SU-DHL-6 (cell line): Measurements from ENCODE around the gene HOXA7.

Source experiments
- EZH2phosphoT487 ChIP-seq: fragments of 200-600 bp; sonication (generic), shearing (Covaris generic); conservative IDR thresholded peaks from 2 replicates; pipeline ENCODE4 v1.6.1; 2018; ENCODE audit warnings: mild to moderate bottlenecking, antibody characterized with exemption, low read length, moderate library complexity, mixed read lengths
- TF ChIP-seq, protein P1 (sequence below): fragments of 200-600 bp; sonication (generic); IDR thresholded peaks from one replicate; pipeline ENCODE4 v1.5.1; 2017; ENCODE audit warnings: antibody characterized with exemption, mild to moderate bottlenecking, low read length, moderate library complexity; ENCODE audit not compliant: insufficient read depth, poor library complexity, severe bottlenecking

DNA sequence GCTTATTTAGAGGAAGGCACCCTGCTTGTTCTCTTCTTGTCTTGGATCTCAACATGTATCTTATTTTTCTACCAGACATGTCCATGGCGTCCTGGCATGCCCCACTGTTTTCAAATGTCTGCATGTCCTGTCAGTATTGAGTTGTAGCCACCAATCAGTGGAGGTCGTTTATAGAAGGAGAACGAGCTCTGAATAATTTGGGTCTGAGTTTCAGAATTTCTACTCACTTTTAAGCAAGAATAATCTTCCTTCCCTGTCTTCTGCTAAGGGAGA is 46.3 kb upstream of the HOXA7 start:
- TF ChIP-seq, protein P1, sequence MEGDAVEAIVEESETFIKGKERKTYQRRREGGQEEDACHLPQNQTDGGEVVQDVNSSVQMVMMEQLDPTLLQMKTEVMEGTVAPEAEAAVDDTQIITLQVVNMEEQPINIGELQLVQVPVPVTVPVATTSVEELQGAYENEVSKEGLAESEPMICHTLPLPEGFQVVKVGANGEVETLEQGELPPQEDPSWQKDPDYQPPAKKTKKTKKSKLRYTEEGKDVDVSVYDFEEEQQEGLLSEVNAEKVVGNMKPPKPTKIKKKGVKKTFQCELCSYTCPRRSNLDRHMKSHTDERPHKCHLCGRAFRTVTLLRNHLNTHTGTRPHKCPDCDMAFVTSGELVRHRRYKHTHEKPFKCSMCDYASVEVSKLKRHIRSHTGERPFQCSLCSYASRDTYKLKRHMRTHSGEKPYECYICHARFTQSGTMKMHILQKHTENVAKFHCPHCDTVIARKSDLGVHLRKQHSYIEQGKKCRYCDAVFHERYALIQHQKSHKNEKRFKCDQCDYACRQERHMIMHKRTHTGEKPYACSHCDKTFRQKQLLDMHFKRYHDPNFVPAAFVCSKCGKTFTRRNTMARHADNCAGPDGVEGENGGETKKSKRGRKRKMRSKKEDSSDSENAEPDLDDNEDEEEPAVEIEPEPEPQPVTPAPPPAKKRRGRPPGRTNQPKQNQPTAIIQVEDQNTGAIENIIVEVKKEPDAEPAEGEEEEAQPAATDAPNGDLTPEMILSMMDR: no peak
- TF ChIP-seq EZH2phosphoT487: no peak
